ENCODE data around the gene DYNLT3.

The DYNLT3 gene

GRCh38 chrX:37846934-37847732, at the start of gene DYNLT3:
TSS of gene DYNLT3 (minus strand) at chrX:37847571. CDS start at chrX:37847510, 61 bp downstream.
- DNase-seq: peak; percentile 84

- no peak for DNase-seq
Observed at GRCh38 chrX:37896511-37896890, 49.1 kb upstream of the DYNLT3 start.

GRCh38 chrX:37895795-37896510, 48.6 kb upstream of the DYNLT3 start:
- DNase-seq: no peak

GRCh38 chrX:37894725-37895124, 47.4 kb upstream of the DYNLT3 start:
- DNase-seq: no peak

- DNase-seq: no peak
Observed at GRCh38 chrX:37888010-37888409, 40.6 kb upstream of the DYNLT3 start.

- no peak for DNase-seq
Observed at GRCh38 chrX:37887347-37887746, 40.0 kb upstream of the DYNLT3 start.

- no peak for DNase-seq
Observed at GRCh38 chrX:37883196-37883595, 35.8 kb upstream of the DYNLT3 start.

- no peak for DNase-seq
Observed at GRCh38 chrX:37879692-37880091, 32.3 kb upstream of the DYNLT3 start.

GRCh38 chrX:37876716-37877115, 29.3 kb upstream of the DYNLT3 start:
- DNase-seq: no peak

GRCh38 chrX:37875675-37876074, 28.3 kb upstream of the DYNLT3 start:
- no peak for DNase-seq

GRCh38 chrX:37873220-37873619, 25.8 kb upstream of the DYNLT3 start:
- DNase-seq: no peak

GRCh38 chrX:37872303-37872655, 24.9 kb upstream of the DYNLT3 start:
- no peak for DNase-seq

- no peak for DNase-seq
Observed at GRCh38 chrX:37871626-37872302, 24.4 kb upstream of the DYNLT3 start.

- DNase-seq: no peak
Observed at GRCh38 chrX:37867536-37868153, 20.3 kb upstream of the DYNLT3 start.

GRCh38 chrX:37863728-37864127, 16.4 kb upstream of the DYNLT3 start:
- no peak for DNase-seq

GRCh38 chrX:37862851-37863250, 15.5 kb upstream of the DYNLT3 start:
- DNase-seq: no peak

- DNase-seq: no peak
Observed at GRCh38 chrX:37860721-37861120, 13.3 kb upstream of the DYNLT3 start.

- no peak for DNase-seq
Observed at GRCh38 chrX:37854748-37855147, 7.4 kb upstream of the DYNLT3 start.

- no peak for DNase-seq
Observed at GRCh38 chrX:37854148-37854547, 6.8 kb upstream of the DYNLT3 start.

- DNase-seq: no peak
Observed at GRCh38 chrX:37847733-37848197, 394 bp upstream of the DYNLT3 start.

- DNase-seq: no peak
Observed at GRCh38 chrX:37846558-37846933, 825 bp downstream of the DYNLT3 start.

GRCh38 chrX:37846141-37846540, 1.2 kb downstream of the DYNLT3 start:
- no peak for DNase-seq

- no peak for DNase-seq
Observed at GRCh38 chrX:37844622-37845021, 2.7 kb downstream of the DYNLT3 start.
